NCI-H748 (cell line): ENCODE results near the gene DENND1C.

Source experiments
- DNase-seq: peaks from one replicate; lab custom pipeline; 2025; ENCODE audit not compliant: unreplicated experiment; lab: John Stamatoyannopoulos, UW

The DENND1C gene

DNA sequence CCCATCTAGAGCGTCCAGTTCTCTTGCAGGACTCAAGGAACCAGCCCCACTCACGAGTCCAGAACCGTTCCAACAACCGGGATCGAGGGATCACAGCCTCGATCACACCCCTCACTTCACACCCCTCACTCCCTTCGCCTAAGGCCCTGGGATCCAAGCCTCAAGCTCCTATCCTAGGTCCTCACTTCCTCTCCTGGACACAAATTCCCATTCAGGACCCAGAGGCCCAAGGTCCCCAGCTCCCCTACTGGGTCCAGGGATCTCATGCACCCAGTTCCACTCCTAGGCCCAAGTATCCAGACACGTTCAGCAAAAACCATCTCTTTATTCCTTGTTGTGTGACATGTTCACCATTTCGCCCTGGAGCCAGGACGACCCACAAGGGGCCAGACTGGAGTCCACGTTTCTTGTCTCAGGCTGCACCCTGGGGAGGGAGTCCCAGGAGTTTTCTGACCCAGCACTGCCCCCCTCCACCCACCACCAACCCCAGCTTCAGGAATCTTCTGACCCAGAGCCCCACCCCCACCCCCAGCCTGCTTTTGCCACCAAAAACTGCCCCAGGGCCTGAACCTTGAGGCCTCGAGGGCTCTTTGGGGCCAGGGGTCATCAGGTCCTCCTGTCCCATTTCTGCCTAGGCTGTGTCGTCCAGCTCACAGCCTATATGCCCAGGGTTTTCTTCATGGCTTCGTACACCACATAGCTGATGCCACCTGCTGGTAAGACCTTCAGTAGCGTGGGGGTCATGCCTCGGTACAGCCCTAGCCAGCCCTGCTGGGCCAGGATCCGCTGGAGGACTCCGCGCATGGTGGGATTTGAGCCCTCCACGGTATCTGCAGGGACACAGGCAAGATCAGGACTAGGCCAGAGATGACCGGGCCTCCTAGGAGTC is 55.6 kb downstream of the DENND1C start:
- DNase-seq = no peak

DNA sequence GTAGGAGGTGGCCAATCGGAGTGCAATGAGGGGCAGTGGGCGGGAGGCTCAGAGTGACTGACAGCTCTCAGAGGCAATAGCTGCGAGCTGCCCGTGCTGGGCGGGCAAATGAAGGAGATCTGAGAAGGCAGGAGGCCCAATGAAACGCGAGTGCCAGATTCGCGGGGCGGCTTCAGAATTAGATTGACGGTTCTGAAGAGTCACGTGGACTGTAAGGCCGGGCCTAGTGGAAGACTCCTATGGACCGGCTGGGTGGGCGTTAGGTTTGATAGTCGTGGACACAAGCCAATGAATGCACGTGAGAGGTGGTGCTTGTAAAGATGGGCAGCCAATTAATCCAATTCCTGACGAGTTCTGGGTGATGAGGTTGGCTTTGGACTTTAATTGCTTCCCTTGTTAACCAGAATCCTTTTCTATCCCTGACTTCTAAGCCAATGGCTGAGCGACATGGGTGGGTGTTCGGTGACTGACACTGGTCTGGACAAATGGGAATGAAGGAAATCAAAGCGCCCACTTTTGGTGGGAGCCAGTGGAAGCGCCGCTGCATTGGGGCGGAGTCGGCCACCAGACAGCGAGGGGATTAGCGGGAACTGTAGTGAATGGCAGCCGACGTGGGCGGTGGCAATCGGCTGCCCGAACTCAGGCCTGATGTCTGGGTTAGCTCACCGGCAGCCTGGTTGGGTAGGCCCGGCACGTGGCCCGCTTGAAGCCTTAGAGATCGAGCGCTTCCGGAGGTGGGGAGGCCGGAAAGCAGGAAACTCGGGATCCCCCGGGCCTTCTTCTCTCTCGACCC is 56.5 kb downstream of the DENND1C start:
- peak; percentile 99 for DNase-seq

GRCh38 chr19:6424195-6424938 is 57.2 kb downstream of the DENND1C start, which contains the start of gene KHSRP:
Gene KHSRP, minus strand, starts transcription at chr19:6424811. Its CDS starts 110 bp downstream, at chr19:6424701.
- DNase-seq = peak; percentile 6

GRCh38 chr19:6423499-6424194 is 57.9 kb downstream of the DENND1C start:
- DNase-seq = no peak

DNA sequence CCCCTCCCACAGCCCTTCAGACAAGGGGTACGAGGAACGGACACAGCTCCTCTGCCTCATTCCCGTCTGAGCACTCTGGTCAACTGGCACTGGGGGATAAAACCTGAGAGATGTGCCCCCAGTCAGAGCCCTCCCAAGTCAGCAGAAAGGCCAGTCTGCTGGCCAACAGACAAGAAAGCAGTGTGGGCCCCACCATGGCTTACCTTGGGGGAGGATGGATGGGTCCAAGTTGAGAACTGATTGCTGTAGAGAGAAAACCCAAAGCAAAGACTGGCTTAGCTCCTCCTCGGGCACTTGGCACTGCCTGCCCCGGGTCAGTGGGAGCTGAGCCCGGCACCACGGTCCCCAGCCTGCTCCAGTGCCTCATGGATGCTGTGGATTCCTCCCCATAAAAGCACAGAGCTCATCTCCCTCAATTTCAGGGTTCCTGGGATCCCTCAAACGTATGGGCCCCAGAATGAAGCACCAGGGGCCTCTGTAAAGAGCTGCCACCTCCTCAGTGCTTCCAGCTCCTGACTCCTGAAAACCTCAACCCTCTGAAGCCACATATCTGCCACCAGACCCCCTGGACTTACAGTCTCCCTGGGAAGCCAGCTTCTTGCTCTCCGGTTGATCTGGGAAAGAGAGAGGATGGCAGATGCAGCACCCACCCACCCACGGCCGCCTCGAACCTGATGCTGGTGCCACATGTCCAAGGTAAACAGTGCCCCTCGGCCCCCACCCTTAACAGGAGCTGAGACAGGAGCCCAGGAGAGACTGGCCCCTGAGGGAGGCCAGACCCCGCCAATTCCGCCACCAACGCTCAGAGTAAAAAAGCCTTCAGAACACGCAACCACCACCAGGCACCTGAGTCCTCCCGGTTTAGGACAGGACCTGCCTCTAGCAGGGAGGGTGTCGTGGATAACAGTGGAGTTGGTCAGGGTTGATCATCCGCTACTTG is 60.2 kb downstream of the DENND1C start:
- no peak for DNase-seq

DNA sequence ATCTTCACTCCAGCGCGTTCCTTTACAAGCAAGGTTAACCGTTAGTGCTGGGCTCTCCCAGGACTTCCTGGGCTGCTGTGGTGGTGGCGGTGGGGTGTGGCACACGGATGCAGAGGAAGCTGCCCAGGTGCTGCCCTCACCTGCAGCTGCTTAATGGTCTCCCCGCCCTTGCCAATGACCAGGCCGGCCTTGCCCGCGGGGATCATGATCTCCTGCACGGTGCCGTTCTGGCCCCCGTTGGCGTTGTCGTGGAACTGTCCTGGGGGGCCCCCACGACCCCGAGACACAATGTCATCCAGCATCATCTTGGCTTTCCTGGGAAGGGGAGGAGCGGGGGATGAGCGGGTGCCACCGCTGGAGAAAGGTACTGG is 63.0 kb downstream of the DENND1C start:
- DNase-seq = no peak

- no peak for DNase-seq
Measured at GRCh38 chr19:6417713-6418561, 63.6 kb downstream of the DENND1C start.
